HG03457 (cell line): Measurements from ENCODE around the gene TEDC1.

Experiments
- ATAC-seq: cut with Tn5 transposase; IDR thresholded peaks from one replicate; pipeline ENCODE4 v1.9.1; 2021; ENCODE audit warnings: moderate number of reproducible peaks; ENCODE audit not compliant: unreplicated experiment

The TEDC1 gene

GRCh38 chr14:105490572-105491365 lies at the start of gene TEDC1:
TEDC1 (plus strand) TSS chr14:105491246; CDS start chr14:105491376, 130 bp downstream.
- ATAC-seq = peak; percentile 61

GRCh38 chr14:105442125-105442524 lies 48.9 kb upstream of the TEDC1 start:
- no peak for ATAC-seq

GRCh38 chr14:105442834-105443233 lies 48.2 kb upstream of the TEDC1 start:
- no peak for ATAC-seq

- ATAC-seq = no peak
Observed at GRCh38 chr14:105444859-105445258, 46.2 kb upstream of the TEDC1 start.

GRCh38 chr14:105445290-105445689 lies 45.8 kb upstream of the TEDC1 start:
- ATAC-seq = no peak

GRCh38 chr14:105445901-105446845 lies 44.9 kb upstream of the TEDC1 start:
- ATAC-seq = no peak

- no peak for ATAC-seq
Observed at GRCh38 chr14:105446971-105447370, 44.1 kb upstream of the TEDC1 start.

GRCh38 chr14:105447651-105448640 lies 43.1 kb upstream of the TEDC1 start:
- ATAC-seq = no peak

- ATAC-seq = no peak
Observed at GRCh38 chr14:105448706-105449111, 42.3 kb upstream of the TEDC1 start.

GRCh38 chr14:105449276-105450122 lies 41.5 kb upstream of the TEDC1 start:
- no peak for ATAC-seq

- ATAC-seq = no peak
Observed at GRCh38 chr14:105450123-105450505, 40.9 kb upstream of the TEDC1 start.

- no peak for ATAC-seq
Observed at GRCh38 chr14:105450864-105451720, 40.0 kb upstream of the TEDC1 start.

GRCh38 chr14:105452963-105453362 lies 38.1 kb upstream of the TEDC1 start:
- no peak for ATAC-seq

GRCh38 chr14:105453847-105454246 lies 37.2 kb upstream of the TEDC1 start:
- no peak for ATAC-seq

- no peak for ATAC-seq
Observed at GRCh38 chr14:105455086-105455640, 35.9 kb upstream of the TEDC1 start.

GRCh38 chr14:105455766-105456660 lies 35.0 kb upstream of the TEDC1 start:
- no peak for ATAC-seq
